ENCODE measurements around the gene PLK2. TPM values are rescaled to one million over a fixed set of nuclear protein-coding genes. Genes with fewer than 3 reads are reported as not detected.
A peak's percentile ranks its signal among the peaks of the same experiment; 100 is the strongest.

The PLK2 gene
- total RNA-seq, 6 experiments from 2014 or later = 9.3 to 54.7 (median 22.8) TPM

DNA sequence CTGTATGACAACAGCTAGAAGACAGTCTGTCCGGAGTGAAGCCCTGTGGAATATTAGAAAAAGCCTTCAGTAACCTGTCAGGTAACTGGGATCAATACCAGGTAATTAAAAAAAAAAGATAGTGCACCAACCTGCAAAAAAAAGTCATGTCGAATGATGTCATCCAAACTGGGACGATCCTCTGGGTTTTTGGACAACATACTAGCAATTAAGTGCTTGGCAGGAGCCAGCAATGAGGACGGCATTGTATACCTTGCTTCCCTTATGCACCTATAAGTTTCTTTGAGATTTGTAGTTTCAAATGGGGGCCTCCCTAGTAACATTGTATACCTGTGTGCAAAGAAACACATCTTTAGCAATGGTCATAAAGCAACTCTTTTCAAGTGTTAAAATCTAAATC is 2.8 kb downstream of the PLK2 start:
- intact Hi-C loops (cut with DNase I) = loop anchor here in 1 of 2 donors (10.0 kb wide), 1 partner anchor 672 kb away; no protein-coding TSS in a partner anchor
- 44% methylated on average over 4 of the region's 4 CpGs for WGBS (ENCODE audit: insufficient coverage, low coverage, low lambda C conversion rate, missing lambda C conversion rate)

GRCh38 chr5:58456486-58456885 is 3.4 kb downstream of the PLK2 start:
- Histone ChIP-seq H3K4me1 (peaks cover 0 to 6% (median 0%) of the 10 kb centered on the region in 4 donors), H3K36me3 (peaks cover 4 to 48% (median 22%) of the 10 kb centered on the region in 4 donors), H3K27me3 (no peaks in the 10 kb centered on the region), H3K9me3 (no peaks in the 10 kb centered on the region), H3K4me3 (peak overlapping the region; percentile 2 to 89 (median 3)), H3K27ac (no peak overlapping the region)
- WGBS (ENCODE audit: insufficient coverage, low coverage, low lambda C conversion rate, missing lambda C conversion rate) = 93% methylated on average over 1 of the region's 1 CpG
- DNase-seq (no peak), ATAC-seq (no peak)
- TF ChIP-seq POLR2A (IDR thresholded peaks at IDR 0.05) = no peak
- TF ChIP-seq, protein P1, sequence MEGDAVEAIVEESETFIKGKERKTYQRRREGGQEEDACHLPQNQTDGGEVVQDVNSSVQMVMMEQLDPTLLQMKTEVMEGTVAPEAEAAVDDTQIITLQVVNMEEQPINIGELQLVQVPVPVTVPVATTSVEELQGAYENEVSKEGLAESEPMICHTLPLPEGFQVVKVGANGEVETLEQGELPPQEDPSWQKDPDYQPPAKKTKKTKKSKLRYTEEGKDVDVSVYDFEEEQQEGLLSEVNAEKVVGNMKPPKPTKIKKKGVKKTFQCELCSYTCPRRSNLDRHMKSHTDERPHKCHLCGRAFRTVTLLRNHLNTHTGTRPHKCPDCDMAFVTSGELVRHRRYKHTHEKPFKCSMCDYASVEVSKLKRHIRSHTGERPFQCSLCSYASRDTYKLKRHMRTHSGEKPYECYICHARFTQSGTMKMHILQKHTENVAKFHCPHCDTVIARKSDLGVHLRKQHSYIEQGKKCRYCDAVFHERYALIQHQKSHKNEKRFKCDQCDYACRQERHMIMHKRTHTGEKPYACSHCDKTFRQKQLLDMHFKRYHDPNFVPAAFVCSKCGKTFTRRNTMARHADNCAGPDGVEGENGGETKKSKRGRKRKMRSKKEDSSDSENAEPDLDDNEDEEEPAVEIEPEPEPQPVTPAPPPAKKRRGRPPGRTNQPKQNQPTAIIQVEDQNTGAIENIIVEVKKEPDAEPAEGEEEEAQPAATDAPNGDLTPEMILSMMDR (IDR thresholded peaks at IDR 0.05) = no peak
- intact Hi-C loops (cut with DNase I) = loop anchor here in 1 of 2 donors (10.0 kb wide), 1 partner anchor 672 kb away; no protein-coding TSS in a partner anchor

More for the DNA sequence above, 2.8 kb downstream of the PLK2 start:
- TF ChIP-seq POLR2A (IDR thresholded peaks at IDR 0.05) = no peak
- TF ChIP-seq, protein P1 (IDR thresholded peaks at IDR 0.05) = no peak
- Histone ChIP-seq H3K4me1 (peaks cover 0 to 11% (median 0%) of the 10 kb centered on the region in 4 donors), H3K27me3 (no peaks in the 10 kb centered on the region), H3K4me3 (peak overlapping the region; percentile 2 to 89 (median 3)), H3K9me3 (no peaks in the 10 kb centered on the region), H3K36me3 (peaks cover 4 to 48% (median 22%) of the 10 kb centered on the region in 4 donors), H3K27ac (peak overlapping the region in 2 of 3 donors; percentile 3 to 98)
- ATAC-seq = no peak
- DNase-seq = no peak

DNA sequence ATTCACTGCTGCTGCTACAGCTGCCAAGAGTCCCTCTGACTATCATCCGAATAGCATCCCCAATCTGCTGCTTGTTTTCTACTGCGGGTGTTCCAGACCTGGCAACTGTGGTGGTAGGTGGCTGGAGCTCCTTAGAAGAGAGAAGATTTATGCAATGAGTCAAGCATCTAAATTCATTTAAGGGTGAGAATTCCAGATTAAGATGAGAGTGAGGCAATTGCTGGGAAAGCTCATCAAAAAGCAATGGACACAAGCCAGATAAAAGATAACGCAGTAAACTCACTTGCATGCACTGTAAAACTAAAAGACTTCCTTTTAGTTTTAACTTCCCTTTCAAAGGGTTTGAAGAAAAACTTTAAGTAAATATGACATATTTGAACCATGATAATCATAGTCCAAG is 3.9 kb downstream of the PLK2 start:
- H3K4me3 ChIP-seq = peak overlapping the region in 1 of 3 donors; percentile 89
- H3K4me1 ChIP-seq = peaks cover 0 to 6% (median 0%) of the 10 kb centered on the region in 4 donors
- H3K36me3 ChIP-seq = peaks cover 4 to 48% (median 22%) of the 10 kb centered on the region in 4 donors
- TF ChIP-seq POLR2A (IDR thresholded peaks at IDR 0.05) = no peak
- TF ChIP-seq, protein P1 (IDR thresholded peaks at IDR 0.05) = no peak
- DNase-seq (no peak), ATAC-seq (no peak)
- no peaks in the 10 kb centered on the region for H3K27me3 ChIP-seq
- WGBS (ENCODE audit: insufficient coverage, low coverage, low lambda C conversion rate, missing lambda C conversion rate) = 76% methylated on average over 3 of the region's 3 CpGs
- intact Hi-C loops (cut with DNase I) = loop anchor here in 1 of 2 donors (10.0 kb wide), 1 partner anchor 671 kb away; no protein-coding TSS in a partner anchor
- H3K9me3 ChIP-seq = no peaks in the 10 kb centered on the region
- H3K27ac ChIP-seq = no peak overlapping the region

- no peak overlapping the region for H3K4me3 ChIP-seq
- 86% methylated on average over 5 of the region's 5 CpGs for WGBS (ENCODE audit: insufficient coverage, low coverage, low lambda C conversion rate, missing lambda C conversion rate)
- H3K36me3 ChIP-seq = peaks cover 4 to 48% (median 22%) of the 10 kb centered on the region in 4 donors
Measured at GRCh38 chr5:58455480-58455879, 4.4 kb downstream of the PLK2 start.

More at GRCh38 chr5:58455480-58455879, 4.4 kb downstream of the PLK2 start:
- H3K9me3 ChIP-seq = no peaks in the 10 kb centered on the region
- no peak for TF ChIP-seq POLR2A (IDR thresholded peaks at IDR 0.05)
- TF ChIP-seq, protein P1 (IDR thresholded peaks at IDR 0.05) = no peak
- no peak for DNase-seq
- intact Hi-C loops (cut with DNase I) = loop anchor here in 1 of 2 donors (10.0 kb wide), 1 partner anchor 671 kb away; no protein-coding TSS in a partner anchor
- no peaks in the 10 kb centered on the region for H3K27me3 ChIP-seq
- ATAC-seq = no peak
- H3K4me1 ChIP-seq = peaks cover 0 to 6% (median 0%) of the 10 kb centered on the region in 4 donors
- H3K27ac ChIP-seq = no peak overlapping the region
